ENCODE data around the gene RNF166.
"Not testable (repeated sequence)": the region's sequence is repeated elsewhere in the genome, so short reads cannot be mapped to it uniquely, and the experiment has no call there.

RNF166 gene

DNA sequence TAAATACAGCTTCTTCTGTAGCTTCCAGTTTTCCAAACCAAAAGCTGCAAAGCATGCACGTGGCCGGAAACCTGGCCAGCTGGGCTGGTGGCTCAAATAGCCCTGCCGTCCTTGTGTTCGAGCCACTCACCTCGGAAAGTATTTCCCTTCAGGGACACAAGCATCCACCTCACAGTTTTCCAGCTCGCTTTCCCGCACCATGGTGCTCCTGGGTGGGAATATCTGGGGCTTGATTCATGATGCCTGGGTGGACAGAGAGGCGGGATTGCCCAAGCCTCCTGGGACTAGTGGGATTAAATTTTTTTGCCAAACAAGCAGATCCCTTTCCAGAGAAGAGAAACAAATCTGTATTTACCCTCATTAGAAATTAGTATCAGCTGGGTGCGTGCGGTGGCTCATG, 36.2 kb downstream of the RNF166 start:
- DNase-seq = no peak

DNA sequence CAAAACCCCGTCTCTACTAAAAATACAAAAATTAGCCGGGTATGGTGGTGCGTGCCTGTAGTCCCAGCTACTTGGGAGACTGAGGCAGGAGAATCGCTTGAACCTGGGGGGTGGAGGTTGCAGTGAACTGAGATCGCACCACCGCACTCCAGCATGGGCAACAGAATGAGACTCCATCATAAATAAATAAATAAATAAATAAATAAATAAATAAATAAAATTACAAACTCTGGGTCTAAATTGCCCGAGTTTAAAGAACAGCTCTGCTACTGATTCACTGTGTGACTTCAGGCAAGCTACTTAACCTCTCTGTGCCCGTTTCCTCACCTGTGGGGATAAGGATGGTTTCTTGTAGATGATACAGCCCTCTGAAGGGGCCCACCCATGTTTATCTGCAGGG, 36.7 kb downstream of the RNF166 start:
- DNase-seq = not testable (repeated sequence)

DNA sequence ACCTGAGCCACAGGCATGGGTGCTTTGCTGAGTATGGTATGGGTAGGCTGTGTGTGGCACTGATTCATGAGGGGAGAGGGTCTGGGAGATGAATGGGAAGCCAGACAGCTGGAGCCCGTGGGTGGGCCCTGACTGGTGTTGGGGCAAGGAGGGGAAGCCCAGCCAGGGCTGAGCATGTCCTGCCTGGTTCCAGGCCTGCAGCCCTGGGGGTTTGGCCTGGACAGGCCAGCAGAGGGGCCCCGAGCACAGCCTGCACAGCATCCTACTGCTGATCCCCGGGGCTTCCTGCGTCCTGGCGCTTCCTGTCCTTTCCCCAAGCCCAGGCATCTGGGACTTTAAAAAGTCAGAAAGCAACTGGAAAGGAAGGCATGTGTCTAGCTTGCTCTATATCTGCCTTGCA, 38.7 kb downstream of the RNF166 start:
- DNase-seq = no peak

DNA sequence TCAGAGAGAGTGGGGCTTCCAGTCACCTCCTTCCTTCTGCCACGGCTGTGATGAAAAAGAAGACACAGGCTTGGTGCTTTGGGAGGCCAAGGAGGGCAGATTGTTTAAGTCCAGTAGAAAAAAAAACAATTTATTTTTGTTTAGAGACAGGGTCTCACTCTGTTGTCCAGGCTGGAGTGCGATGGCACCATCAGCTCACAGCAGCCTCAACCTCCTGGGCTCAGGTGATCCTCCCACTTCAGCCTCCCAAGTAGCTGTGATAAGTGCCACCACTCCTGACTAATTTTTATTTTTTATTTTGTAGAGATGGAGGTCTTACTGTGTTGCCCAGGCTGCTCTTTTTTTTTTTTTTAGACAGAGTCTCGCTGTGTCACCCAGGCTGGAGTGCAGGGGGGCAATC, 40.6 kb downstream of the RNF166 start:
- no peak for DNase-seq

DNA sequence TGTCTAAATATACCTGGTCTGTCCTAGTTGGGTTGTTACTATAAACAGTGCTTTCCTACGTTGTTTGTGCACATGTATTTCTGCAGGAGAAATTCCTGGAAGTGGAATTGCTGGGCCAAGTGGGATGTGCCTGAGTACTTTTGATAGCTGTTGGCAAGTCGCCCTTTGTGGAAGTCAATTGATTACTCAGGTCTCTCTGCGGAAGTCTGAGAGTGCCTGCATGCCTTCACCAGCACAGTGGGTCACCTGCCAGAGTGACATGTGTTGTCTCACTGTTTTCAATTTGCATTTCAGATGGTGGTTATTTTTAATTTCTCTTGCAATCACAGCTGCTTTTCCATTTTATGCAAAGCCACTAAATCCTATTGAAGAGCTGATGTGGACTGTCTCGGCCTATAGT, 41.1 kb downstream of the RNF166 start:
- no peak for DNase-seq

DNA sequence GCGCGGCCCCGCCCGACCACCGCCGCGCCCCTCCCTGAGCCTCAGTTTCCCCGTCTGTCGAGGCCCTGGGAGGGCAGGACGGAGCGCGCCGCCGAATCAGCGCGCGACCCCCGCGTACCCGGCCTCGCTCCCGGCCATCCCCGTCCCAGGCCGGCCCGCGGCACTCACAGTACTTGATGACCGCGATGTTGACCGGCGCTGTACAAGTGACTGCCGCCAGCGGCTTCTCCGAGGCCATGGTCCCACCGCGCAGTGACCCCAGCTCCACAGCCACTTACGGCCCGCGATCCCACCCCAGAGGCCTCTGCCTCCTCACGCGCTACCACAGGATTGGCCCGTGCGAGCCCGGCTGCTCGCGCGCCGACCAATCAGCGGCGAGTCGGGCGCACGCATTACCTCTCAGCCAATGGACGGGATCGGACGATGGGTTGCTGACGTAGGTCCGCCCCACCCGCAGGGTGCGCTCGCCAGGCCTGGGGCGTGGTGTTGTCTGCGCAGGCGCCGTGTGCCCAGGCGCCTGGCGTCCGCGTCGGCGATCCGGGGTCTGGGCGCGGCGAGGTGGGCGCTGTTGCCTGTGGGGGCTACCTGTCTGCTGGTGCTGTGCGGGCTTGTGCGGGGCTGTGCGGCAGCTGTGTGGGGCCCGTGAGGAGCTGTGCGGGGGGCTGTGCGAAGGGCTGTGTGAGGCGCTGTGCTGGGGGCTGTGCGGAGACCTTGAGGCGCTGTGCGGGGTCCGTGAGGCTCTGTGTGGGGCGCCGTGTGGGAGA, 43.2 kb downstream of the RNF166 start, which contains the start of gene MVD:
TSS of gene MVD (minus strand) at position 249 of the 764 bp plus-strand sequence. CDS start at position 238, 11 bp downstream.
- peak; percentile 96 for DNase-seq

DNA sequence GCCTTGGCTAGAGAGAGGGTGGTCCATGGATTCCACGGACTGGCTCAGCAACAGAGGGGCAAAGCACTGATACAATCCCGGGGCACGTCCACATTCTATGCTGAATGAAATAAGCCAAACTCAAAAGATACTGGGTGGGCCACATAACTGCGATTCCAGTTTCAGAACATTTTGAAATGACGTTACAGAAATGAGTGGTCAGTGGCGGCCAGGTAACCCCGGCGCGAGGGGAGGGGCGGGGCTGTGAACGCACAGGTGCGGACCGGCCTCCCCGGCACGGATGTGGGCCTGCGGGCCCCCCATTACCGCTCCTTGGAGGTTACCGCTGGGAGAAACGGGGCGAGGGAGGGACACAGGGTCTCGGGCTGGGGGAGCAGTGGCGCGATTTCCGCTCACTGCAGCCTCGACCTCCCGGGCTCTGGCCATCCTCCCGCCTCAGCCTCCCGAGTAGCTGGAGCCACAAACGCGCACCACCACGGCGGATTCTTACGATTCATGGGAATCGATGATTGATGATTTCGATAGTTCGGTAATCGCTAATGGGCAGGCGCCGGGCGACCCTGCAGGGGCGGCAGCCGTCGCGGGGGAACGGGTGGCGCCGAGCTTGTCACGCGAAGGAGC, 43.9 kb downstream of the RNF166 start:
- peak; percentile 32 for DNase-seq

DNA sequence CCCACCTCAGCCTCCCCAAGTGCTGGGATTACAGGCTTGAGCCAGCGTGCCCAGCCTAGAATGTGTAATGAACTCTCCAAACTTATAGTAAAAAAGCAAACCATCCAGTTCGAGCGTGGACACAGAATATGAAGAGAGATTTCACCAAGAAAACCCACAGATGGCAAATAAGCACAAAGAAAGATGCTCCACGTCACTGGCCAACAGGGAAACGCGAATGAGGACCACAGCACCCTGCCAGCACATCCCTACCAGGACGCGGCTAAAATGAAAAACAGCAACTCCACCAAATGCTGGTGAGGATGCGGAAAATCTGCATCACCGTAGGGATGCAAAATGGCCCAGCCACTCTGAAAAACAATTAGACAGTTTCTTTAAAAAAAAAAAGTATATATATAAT, 44.7 kb downstream of the RNF166 start:
- no peak for DNase-seq

DNA sequence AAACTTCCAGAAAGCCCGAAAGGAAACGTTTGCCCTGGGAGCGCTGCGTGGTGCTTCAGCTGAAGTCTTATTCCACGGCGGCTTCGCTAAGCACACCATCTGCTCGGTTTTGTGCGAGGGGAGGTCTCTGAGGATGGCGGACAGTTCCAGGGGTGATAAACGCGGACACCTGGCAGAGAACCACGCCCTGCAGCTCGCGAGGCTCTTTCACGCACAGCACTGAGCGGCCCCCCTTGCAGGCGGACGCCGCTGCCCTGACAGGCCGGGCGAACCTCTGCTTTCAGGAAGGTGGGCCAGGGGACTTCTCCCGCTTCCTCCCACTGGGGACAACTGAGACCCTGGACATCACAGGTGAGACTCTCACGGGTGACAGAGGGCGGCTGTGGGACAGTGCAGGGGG, 47.0 kb downstream of the RNF166 start:
- no peak for DNase-seq

DNA sequence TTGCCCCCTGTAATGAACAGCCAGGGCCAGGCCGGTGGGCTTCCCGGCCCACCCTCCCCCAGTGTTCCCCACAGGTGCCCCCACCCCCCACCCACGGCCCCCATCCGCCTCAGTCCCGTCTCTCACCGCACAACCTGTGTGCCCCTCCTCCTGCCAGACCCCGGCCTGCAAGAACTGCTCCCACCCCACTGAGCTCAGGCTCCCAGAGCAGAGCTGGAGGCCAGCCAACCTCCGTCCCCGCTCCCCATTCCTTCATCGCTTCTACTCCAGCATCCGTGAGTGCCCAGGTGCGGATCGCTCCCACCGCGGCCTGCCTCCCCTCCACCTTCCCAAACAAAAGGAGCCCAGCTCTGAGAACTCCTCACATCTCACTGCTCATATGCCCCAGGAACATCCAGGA, 47.5 kb downstream of the RNF166 start:
- DNase-seq = no peak

DNA sequence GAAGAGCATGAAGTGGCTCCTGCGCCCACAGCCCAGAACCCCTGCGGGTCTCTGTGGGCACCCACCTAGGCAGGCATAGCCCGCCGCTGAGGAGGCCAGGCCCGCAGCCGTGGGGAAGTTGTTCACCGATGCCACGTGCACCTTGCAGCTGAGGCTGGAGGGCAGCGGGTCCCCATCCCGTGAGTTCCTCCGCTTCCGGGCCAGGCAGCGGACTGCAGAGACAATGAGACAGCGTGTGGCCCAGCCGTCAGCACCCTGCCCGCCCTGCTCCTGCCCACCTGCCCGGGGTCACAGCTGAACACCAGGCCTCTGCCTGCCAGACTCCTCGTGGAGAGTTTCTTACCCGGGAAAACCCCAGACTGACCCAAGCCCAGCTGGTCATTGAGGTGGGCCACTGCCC, 48.8 kb downstream of the RNF166 start:
- DNase-seq = no peak

DNA sequence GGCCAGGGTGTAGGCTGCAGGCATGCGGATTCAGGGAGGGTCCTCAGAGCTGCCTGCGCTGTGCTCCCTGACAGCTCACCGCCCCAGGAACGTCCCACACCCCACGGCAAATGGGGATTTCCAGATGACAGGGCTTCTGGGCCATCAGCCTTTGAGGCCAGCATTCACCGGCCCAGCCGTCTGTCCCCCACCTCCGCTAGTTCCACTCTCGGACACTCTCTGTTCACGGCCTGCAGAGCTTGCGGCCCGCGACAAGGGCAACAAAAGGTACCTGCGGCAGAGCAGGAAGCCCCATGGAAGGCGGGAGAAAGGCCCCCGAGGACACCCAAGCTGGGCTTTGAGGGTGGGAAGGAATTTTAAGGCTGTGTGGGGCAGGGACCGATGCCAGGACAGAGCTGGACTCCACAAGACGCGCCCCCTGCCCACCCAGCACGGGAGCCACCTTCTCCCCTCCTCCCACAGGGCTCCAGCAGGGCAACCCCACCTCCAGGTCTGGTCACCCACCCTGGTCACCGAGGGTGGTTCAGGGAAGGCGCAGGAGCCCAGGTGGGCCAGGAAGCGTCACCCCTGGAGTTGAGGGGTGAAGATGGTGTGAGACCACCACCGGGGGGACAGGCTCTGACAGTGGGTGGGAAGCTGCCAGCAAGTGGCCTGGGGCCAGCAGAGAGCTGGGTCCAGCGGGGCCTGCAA, 49.8 kb downstream of the RNF166 start:
- no peak for DNase-seq

DNA sequence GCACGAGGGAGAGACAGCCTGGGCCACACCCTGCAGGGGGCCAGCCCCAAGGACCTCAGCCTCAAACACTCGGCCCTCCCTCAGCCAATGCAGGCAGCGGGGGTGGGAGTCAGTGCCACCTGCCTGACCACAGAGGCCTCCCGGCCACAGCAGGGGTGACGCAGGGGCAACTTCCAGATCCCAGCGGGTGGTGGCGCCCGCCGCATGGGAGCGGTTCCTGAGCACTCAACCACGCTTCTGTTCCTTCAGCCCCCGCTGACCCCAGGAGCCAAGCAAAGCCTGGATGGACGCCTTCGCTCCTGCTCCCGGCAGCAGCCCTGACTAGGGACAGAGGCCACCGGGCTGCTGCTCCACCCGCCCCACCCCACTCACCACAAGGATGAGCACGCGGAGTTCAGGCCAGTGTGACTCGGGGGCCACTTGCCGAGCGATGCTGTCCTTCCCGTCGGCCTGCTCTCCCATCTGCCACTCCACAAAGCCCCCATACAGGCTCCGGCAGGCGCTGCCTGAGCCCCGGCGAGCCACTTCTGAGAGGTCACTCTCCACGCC, 50.4 kb downstream of the RNF166 start:
- DNase-seq = no peak

DNA sequence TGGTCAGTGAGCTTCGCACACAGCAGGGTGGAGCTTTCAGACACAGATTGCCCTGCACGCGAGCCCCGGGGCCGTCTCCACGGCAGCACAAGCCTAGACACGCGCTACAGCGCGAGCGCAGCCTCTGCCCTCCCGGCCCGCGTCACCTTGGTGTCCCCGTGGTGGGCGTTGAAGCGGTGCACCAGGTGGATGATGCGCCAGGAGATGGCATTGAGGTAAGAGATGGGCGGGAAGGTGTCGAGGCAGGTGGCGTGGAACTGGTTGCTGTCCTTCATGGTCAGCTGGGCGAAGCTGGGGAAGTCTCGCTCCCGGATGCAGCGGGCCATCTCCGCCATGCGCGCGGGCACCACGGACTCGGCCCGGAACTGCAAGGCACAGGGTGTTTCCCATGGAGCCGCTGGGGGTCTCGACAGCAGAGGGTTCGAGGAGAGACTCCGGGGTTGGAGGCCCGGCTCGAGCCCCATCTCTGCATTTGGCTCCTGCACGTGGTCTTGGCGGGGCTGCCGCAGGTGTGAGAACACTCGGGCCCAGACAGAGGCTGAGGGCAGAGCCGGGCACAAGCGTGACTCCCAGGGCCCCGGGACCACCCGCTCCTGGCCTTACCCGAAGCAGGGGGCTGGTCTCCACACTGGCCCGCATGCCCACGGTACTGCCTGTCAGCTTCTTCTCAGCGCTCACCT, 51.0 kb downstream of the RNF166 start:
- no peak for DNase-seq

DNA sequence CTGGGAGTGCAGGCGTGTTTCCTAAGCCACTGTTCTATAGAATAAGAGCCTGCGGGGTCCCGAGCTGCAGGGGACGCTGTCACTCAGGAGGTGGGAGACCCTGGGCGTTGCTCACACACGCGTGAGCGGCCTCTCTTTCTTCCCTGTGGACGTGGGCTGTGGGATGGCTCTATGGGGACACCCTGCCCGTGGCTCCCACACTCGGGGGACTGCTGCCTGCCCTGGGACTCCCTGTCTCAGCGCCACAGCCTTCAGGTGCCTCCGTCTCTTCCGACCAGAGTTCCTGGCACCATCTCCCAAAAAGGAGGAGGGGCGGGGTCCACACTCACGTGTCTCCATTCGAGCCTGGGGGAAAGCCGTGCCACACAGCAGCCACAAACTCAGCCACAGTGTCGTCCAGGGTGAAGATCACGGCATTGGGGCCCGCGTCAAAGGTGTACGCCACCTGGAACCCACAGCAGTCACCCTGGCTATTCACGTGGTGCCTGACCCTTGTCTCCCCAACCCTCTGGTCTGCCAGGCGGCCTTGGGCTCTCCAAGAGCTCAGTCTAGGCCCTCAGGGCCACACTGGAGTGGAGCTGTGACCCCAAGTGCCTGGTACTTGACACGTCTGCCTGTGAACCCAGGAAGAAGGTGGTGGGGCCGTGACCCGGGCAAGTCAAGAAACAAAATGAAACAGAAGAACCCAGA, 51.7 kb downstream of the RNF166 start:
- DNase-seq = no peak

DNA sequence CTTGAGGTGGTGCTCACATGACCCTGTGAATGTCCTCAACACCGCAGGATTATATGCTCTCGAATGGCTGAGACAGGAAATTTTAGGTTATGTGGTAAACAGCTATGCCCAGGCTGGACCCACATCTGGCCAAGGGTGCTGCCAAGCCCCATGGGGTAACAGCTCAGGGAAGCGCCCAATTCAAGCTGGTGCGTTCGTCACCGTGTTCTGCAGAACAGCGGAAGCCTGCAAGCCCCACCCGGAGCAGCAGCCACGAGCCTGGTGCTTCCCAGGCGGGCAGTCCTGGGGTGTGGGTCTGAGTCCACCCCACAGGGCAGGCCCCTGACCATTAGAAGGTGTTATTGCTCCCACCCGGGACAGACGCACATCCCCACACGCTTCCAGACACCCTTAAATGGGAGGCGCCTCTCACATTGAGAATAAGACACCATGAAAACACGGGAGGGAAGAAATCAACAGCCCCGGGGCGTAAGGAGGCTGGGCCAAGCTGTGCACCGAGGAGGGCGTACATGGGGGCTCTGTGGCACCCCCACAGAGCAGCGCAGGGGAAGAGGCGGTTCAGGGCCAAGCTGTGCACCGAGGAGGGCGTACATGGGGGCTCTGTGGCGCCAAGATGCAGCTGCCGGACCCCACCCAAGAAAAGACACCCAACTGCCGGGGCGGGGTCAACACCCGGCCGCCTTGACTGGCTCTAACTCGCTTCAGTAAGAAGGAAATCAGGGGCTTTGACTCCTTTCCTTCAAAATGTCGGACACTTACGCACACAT, 52.4 kb downstream of the RNF166 start:
- no peak for DNase-seq

DNA sequence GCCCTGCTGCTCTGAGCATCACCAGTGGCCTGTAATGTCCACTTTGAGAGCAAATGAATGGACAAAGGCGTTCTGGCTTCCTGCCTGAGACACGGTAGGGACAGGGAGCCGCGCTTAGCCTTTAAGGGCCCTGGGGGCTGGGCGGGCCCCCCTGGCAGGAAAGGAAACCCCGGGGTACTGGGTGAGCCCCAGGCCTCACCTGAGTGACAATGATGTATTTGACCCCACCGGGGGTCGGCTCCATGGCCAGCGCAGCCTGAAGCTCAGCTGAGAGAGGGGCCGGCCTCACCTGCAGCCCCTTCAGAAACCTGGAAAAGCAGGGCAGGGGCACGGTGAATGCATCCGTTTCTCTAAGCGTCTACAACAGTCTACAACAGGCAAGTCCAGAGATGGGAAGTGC, 53.1 kb downstream of the RNF166 start:
- no peak for DNase-seq

DNA sequence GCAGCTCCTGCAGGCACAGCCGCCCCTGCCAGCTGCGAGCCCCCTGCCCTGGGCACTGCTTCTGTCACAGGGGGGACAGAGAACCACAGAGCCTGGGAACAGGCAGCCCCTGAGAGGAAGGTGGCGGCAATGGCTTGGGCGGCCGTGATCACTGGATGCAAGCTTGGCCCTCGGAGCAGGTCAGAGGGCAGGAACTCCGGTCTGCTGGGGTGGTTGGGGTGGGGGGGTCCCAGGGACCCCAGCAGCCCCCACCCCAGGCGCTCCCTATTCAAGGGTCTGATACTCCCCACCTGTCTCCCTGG, 53.5 kb downstream of the RNF166 start:
- no peak for DNase-seq

DNA sequence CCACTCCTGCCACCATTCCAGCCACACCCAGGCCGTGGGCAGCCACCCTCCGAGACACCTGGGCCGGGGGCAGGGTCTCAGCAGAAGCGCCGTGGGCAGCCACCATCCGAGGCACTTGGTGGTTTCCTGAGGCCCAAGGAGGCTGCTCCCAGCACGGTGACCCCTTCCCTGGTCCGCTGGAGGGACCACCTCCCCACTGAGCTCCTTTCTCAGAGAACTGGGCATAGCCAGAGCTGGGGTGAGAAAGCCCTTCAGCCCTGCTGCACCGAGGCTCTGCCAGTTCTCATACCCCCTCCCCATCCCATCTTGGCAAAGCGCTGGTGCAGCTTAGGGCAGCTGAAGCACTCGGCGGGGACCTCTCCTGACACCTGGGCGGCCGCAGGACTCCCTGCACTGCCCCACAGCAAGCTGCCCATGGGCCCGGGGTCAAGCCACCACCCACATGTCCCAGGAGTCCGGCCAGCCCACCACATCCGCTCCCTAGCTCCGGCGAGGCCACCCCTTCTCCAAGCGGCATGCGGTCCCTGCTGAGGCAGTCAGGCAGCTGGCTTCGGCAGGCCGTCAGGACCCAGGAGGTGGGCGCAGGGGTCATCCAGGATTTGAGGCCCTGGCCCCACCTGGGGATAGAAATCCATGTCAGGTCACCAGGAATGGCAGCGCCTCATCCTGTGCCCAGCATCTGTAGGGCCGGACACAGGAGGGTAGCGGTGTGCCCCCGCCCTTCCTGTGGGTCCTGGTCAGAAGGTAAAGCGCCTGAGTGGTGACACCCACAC, 54.0 kb downstream of the RNF166 start:
- DNase-seq = no peak

DNA sequence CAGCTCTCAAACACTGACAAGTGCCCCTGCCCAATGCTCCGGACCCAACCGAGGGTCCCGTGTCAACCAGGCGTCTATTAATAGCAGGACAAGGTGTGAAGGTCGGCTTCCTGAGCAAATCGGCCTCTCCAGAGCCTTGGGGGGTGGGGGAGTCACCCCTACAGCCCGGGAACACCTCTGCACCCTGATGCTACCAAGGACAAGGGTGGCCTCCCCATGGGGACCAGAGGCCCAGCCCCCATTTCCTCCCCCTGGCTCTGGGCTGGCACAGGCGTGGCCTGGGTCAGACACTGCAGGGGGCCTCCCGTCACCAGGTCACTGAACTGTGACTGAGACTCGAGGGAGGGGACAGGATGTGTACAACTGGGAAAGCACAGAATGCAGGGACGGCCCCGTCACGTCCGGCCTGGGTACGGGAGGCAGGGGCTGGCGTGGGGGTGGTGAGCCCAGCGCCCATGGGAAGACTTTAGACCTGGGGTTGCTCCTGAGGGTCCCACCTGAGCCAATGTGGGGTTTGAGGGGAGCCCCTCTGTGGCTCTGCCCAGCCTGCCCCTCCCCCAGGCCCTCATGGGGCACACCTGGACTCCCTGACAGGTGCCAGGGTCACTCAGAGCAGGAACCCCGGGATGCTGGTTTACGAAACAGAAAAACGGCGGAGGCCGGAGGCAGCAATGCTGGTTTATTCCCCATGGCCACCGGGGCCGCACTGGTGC, 54.8 kb downstream of the RNF166 start:
- peak; percentile 71 for DNase-seq

All from activated naive CD4-positive, alpha-beta T cell treated with Interleukin-2 at 50 U/mL for 16 hours (primary cell).